HG02943 (cell line): ENCODE results near the gene VMP1.
"Not testable (repeated sequence)": the region's sequence is repeated elsewhere in the genome, so short reads cannot be mapped to it uniquely, and the experiment has no call there.

Experiments used
- ATAC-seq: cut with Tn5 transposase; IDR thresholded peaks from one replicate; pipeline ENCODE4 v1.9.1; 2021; ENCODE audit warnings: mild to moderate bottlenecking, low read depth, moderate library complexity; ENCODE audit not compliant: unreplicated experiment

The VMP1 gene

DNA sequence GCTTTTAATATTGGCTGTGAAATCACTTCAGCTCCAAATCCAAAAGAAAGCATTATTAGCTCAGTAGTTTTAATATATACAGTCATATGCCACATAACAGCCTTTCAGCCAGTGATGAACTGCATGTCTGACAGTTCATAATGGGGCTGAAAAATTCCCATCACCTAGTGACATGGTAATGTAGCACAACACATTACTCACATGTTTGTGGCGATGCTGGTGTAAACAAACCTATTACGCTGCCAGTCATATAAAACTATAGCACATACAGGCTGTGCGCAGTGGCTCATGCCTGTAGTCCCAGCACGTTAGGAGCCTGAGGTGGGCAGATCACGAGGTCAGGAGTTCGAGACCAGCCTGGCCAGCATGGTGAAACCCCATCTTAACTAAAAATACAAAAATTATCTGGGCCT lies 93.1 kb downstream of the VMP1 start:
- ATAC-seq: no peak

DNA sequence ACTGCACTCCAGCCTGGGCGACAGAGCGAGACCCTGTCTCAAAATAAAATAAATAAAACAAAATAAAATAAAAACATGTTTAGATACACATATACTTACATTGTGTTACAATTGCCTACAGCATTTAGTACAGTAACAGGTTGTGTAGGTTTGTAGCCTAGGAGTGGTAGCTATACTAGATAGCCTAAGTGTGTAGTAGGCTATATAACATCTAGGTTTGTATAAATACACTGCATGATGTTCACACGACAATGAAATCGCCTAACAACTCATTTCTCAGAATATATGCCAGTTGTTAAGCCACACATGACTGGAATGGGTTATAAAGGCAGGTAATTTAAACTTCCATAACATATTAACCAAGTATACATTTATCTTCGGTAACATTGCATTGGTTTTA lies 94.7 kb downstream of the VMP1 start:
- no peak for ATAC-seq

DNA sequence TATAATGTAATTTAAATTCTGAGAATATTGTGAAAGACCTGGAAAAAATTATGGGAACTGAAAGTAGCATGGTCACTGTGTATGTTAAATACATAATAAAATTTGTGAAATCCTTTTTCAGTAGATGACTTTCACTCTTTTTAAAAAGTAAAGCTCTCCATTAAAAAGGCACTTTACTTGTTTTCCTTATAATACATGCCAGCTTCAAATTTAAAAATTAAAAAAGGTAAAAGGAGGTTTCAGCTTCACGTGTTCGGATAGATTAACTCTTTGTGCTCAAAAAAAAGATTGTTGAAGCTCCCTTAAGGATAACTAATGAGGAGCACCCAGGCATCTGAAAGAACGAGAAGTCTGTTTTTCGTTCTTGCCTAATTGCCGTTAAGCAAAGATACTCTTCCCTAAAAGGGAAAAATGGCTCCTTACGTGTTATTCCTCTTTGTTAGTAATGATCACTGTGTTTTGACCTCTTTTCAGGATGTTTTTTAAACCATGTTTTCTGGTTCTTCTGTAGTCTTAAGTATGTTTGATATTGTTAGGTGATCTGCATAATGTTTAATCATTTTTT lies 97.5 kb downstream of the VMP1 start:
- ATAC-seq: no peak

DNA sequence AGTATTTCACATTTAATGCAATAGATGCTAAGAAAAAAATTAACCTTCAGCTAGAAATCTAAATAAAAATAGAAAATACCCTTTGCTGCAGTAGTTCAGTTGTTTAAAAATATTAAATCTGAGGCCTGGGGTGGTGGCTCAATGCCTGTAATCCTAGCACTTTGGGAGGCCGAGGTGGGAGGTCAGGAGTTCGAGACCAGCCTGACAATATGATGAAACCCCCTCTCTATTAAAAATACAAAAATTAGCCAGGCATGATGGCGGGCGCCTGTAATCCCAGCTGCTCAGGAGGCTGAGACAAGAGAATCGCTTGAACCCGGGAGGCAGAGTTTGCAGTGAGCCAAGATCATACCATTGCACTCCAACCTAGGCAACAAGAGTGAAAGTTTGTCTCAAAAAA lies 98.9 kb downstream of the VMP1 start:
- not testable (repeated sequence) for ATAC-seq

DNA sequence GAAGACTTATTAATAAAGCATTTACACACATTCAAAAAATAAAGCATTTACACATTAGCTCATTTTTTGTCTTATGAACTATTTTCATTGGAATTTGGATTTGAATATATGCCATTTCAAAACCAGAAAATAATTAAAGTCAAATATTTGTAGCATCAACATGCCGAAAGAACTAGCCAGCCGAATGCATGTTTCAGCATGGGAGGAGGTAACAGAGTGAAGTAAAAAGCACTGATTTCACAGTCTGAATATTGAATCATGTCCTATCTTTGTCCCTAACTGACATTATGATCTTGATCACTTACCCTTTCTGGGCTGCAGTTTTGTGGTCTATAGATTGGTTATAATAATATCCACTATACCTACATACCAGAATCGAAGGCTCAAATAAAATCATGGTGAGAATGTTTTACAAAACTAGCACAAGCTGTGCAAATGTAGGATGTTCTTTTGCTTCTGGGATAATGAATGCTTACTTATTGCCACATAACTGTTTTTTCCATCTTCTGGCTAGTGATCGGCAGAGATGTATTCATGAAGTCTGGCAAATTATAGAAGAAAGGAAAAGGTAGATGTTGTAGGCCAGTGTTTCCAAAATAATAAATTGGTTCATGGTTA lies 100.5 kb downstream of the VMP1 start:
- ATAC-seq: no peak

DNA sequence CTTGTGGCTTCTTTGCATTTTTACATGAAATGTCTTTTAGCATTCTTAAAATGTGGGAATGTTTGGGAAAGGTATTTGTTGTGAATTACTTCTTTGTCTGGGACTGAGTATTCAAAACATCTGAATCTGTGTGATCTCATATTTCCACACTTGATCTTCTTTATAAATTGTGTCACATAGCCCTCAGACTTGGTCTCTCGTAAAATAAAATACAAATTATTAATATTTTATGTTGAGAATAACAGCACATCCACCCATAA lies 103.4 kb downstream of the VMP1 start:
- ATAC-seq: no peak

DNA sequence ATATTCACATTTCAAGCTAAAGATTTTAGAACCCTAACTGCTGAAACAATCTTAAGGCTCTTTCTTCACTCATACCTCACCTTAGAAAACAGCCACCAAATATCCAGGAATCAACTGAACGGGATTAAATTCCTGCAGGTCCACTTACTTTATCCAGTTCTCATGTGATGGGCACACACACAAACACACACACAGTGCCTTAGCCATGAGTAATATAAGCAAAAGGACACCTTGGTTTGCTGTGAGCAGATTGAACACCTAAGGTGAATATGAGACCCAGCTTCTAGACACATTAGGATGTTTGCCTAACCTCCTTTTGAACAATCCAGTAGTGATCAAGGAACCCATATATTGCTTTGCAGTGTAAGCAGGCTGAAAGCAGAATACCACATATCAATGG lies 103.8 kb downstream of the VMP1 start:
- ATAC-seq: no peak

DNA sequence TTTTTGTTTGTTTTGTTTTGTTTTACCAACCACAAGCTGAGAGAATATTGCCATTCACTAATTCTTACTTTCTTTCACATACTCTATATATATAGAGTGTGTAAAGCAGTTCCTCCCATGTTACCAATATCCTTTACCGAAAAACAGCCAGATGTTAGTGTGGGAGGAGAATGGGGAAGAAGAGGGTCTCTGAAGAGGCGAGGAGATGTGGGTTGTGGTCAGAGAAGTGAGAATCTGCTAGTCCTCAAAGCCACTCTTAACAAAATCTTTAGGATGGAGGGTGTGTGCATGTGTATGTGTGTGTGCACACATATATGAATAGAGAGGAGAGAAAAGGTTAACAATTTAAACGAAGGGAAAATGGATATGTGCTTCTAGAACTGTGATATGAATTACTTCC lies 104.7 kb downstream of the VMP1 start:
- ATAC-seq: no peak

DNA sequence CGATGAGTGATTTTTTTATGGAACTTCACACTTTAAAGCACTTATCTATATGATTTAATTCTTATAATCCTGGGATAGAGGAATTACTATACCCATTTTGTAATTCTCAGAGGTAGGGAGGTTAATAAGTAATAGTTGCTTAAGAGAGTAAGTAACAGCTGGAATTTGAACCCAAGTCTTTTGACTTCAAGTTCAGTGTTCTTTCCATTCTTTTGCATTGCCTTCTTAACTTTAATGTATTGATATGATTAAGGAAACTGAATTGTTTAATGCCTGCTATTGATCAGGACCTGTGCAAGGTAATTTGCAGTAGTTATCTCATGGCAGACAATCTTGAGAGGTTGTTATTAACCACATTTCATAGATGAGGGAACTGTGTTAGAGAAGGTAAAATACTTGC lies 106.8 kb downstream of the VMP1 start:
- ATAC-seq: no peak

DNA sequence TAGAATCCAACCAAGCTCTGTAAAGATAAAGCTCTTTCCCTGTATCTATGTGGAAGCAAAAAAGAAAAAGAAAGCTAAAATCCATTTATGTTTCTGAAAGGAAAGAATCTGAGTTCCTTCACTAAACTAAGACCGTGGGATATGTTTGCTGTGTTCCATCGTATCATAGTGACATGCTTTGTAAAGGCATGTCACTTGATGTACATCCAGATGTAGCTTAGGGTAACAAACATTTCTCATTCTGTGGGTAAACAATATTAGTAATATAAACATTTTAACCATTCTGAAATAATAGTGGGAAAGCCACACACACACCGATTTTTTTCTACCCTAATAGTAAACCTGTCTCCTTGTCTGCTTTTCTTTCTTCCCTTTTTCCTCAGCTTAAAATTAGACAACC lies 107.2 kb downstream of the VMP1 start:
- no peak for ATAC-seq

DNA sequence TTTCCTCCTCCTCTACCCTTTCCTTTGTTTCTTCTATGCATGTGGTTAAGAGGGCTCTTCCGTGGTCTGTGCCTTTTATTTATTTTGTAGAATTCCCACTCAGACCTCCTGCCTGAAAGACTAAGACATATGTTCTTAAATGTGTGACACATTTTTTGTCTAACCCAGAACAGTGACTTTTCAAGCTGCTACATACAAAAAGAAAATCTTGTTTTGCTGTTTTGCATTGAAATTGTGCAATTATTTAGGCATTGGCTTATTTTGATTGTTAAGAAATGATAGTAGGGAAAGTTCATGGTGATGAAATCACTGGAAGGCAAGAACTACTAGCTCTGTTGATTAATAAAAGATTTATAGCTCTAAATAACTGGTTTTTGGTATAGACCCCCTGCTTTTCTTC lies 108.5 kb downstream of the VMP1 start:
- no peak for ATAC-seq

DNA sequence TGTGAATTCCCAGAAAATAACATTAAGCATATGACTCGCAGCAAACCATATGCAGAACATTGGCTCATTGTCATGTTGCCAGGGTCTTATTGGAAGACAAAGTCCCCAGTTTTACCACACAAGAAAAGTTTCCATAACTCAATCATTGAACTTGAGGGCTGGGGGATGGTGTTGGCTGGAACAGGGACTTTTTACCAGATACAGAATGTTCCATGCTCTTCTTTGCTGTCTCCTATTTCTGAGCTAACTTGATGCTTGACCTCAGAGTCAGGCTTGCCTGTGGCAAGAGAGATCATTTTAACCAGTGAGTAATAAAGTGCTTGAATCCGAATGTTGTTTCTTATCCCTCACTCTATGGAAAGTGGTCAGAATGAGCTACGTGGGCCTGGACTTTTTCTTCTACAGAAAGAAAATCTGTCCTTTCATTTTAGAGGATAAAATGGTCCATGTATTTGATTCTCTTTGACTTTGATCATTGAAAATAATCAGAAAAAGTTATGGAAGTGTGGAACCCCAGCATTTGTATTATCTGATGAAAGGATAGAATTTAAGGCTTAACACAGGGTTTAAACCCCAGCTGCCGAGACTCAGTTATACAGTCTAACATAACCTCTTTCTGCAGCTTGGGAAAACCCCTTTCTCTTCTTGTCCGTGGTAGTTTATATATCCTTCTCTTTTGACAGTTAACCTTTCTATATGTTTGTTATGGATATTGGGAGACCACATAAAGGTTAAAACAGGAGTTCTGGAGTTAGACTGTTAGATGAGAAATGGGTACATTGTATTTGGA lies 118.3 kb downstream of the VMP1 start:
- ATAC-seq: no peak

DNA sequence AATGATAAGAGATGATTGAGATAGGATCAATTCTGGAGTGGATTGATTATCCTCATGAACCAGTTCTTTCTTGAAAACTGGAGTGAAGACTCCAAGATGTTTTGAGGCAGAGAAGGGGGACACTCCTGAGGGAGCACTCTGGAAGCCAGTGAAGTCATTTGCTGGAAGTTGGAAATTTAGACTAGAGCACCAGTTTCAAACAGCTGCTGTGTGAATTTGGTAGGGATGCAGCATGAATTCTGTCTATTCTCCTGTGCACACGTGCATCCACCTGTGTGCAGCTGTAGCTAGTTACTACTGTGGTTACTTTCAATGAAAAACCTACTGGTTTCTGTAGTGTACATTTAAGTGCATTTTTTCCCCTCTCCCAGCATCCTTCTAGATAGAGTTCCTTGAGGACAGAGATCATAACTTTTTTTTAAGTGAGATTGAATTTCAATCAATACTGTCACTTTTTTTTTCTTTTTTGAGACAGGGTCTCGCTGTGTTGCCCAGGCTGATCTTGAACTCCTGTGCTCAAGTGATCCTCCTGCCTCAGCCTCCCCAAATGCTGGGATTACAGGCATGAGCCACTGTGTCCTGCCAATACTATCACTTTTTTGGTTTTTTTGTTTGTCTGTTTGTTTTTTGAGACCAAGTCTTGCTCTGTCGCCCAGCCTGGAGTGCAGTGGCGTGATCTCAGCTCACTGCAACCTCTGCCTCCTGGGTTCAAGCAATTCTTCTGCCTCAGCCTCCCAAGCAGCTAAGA lies 119.4 kb downstream of the VMP1 start:
- no peak for ATAC-seq

DNA sequence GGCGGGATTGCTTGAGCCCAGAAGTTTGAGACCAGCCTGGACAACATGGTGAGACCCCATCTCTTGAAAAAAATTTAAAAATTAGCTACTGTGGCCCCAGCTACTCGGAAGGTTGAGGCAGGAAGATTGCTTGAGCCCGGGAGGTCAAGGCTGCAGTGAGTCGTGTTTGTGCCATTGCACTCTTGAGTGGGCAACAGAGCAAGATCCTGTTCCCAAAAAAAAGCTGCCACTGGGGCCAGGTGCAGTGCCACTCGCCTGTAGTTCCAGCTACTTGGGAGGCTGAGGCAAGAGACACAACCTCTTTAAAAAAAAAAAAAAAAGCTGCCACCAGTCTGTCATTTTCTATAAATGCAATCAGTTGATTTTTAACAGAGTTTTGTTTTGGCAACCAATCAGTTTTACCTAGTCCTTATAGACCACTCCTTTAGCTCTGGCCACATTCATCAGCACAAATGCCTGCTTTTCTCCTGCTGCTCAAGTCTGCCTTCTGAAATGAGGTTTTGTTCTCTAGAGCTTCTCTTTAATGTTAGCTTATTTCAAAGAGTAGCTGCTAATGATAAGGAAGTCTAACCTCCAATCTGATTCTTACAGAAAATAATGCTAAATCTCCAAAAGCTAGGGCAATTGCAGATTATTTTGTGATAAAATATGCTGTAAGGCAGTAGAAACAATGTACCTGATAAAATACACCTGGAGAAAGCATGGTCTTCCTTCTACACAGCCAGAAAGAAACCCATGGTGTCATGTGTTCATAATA lies 120.4 kb downstream of the VMP1 start:
- no peak for ATAC-seq

DNA sequence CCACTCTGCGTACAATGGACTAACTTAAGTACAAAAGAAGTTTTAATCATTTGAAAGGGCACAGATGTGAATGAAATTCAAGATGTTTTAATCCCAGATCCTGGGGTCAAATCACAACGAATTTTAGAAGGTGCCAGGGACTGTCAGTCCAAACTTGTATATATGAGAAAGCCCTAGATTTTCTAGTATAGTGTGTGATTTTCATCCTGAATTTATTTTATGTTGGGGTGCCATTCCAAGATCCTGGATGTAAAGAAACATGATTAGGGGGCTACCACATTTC lies 121.0 kb downstream of the VMP1 start:
- ATAC-seq: no peak

DNA sequence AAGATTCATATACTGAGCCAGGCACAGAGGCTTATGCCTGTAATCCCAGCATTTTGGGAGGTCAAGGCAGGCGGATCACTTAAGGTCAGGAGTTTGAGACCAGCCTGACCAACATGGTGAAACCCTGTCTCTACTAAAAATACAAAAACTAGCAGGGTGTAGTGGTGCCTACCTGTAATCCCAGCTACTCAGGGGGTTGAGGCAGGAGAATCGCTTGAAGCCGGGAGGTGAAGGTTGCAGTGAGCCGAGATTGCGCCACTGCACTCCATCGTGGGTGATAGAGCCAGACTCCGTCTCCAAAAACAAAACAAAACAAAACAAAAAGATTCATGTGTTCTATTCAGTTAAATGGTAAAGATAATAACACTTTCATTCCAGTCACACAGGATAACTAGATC lies 121.4 kb downstream of the VMP1 start:
- ATAC-seq: not testable (repeated sequence)

DNA sequence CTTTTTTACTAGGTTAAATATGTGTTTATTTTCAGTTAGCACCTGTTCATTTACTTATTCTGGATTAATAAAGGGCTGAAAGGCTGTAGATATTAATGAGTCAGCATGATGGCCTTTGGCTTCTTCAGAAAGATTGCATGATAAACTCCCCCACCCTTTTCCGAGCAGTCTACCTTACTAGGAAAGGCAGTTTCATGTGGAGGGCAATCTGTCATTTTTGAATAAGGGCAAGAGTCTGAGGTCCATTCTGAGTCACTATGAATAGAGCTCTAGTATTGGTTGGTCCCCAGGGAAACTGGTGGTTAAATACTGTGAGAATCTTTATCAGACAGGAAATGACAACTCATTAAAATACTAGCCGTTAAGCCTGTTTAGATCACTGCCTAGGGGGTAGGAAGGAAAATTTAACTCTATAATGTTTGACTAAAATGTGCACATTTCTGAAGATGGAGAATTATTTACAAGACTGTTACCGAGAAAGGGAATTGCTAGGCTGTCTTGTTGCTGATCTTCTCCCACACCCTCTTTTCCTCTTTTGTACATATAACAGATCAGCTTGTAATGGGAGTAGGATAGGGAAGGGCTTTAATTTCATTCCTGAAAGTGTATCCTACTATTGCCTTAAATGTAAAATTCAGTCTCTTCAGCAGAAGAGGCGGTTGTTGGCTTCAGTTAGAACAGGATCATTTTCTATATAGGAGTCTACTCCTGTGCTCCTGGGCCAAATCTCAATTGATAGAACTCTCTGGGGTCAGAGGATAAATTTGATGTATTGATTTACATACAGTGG lies 122.0 kb downstream of the VMP1 start:
- peak; percentile 69 for ATAC-seq

DNA sequence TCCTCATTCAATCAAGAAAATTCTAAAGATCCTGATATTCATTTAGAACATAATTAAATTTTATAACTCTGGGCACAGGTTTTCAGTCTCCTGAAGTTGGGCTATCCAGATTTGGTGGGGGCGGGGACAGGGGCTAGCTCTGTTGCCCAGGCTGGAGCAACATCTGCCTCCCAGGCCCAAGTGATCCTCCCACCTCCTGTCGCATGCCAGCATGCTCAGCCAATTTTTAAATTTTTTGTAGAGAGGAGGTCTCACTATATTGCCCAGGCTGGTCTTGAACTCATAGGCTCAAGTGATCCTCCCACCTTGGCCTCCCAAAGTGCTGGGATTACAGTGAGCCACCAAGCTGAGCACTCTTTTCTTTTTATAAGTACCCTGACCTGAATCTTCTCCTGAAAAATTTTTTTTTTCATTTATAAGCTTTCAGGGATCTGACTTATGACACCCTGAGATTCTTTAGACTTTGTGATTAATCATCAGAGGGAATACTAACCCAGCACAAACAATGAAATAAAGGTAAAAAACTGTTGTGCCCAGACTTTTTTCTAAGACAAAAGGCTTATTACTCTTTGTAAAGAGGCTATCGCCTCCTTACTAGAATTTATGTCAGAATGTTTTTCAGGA lies 122.7 kb downstream of the VMP1 start:
- no peak for ATAC-seq

DNA sequence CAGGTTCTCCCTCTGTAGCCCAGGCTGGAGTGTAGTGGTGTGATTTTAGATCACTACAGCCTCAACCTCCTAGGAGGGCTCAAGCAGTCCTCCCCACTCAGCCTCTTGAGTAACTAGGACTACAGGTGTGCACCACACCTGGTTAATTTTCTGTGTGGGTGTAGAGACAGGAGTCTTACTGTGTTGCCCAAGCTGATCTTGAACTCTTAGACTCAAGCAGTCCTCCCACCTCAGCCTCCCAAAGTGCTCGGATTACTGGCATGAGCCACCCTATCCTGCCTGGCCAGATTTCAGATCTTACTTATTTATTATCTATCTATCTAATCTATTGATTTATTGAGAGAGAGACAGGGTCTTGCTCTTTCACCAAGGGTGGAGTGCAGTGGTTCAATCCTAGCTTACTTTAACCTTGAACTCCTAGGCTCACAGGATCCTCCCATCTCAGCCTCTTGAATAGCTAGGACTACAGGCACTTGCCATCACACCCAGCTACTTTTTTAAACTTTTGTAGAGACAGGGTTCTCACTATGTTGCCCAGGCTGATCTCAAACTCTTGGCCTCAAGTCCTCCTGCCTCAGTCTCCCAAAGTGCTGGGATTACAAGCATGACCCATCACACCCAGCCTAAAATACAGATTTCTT lies 123.5 kb downstream of the VMP1 start:
- no peak for ATAC-seq
